IPS-NIHi11 (cell line): Measurements from ENCODE around the gene KRT83.
"Not testable (repeated sequence)": the region's sequence is repeated elsewhere in the genome, so short reads cannot be mapped to it uniquely, and the experiment has no call there.

ENCODE experiments used
- DNase-seq: peaks from one replicate; pipeline ENCODE4 v3.0.0; 2012; ENCODE audit warnings: mixed read lengths, low spot score

Gene KRT83

DNA sequence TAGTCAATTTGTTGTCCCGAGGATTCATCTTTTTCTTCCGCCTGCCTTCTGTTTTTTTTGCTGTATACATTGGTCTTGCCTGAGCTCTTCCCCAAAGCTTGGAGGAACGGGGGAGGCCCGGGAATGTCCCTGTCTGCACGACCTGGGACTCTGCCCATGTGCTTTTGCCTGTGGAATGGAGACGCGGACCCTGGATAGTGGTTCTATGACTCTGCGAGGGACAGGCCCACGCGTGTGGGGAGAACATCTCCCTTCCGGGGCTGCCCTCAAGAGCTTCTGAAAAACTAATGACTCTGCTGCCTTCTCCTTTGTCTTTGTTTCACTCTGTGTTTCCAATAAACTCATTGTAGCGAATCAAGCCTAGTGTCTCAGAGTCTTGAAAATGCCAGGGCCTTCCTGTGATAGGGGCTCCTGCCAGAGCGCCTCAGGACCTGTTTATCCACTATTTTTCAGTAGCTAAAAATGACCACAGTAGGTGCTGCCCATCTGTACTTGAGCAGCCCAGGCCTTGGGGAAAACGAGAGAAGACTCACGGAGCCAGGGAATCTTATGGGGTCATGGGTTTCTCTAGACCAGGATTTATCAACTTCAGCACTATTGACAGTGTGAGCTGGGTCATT is 12.3 kb downstream of the KRT83 start:
- no peak for DNase-seq

DNA sequence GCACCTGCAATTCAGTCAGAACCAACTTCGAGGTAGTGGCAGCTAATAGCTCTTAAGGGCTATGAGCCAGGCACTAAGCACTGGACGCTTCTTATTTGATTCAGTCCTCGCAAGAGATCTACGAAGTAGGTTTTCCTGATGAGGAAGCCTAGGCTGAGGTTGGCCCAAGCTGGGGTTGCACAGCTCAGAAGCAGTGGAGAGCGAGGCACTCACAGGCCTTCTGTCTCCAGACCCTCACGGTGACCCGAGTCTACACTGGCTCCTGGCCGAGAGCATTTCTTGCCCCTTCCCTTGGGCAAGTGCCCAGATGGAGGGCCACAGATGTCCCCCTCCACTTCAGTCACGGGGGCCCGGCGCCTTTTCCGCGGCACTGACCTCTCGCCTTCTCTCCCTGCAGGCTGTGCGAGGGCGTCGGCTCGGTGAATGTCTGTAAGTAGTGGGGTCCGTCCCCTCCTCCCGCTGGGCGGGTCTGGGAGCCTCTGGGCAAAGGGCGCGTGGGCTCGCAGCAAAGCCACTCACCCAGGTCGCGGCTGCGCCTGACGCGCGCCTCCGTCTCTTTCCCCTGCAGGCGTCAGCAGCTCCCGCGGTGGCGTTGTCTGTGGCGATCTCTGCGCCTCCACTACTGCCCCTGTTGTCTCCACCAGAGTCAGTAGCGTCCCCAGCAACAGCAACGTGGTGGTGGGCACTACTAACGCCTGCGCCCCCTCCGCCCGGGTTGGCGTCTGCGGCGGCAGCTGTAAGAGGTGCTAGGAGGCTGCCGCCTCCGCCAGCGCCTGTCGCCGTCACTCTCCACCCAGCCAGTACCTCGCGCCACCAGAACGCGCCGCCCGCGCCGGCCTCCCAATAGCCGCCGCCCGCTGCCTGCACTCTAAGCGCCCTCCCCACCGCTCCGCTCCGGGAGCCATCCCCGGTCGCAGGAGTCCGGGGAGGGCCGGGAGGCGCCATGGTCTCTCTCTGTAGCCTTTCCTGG is 13.1 kb downstream of the KRT83 start:
- peak; percentile 88 for DNase-seq

DNA sequence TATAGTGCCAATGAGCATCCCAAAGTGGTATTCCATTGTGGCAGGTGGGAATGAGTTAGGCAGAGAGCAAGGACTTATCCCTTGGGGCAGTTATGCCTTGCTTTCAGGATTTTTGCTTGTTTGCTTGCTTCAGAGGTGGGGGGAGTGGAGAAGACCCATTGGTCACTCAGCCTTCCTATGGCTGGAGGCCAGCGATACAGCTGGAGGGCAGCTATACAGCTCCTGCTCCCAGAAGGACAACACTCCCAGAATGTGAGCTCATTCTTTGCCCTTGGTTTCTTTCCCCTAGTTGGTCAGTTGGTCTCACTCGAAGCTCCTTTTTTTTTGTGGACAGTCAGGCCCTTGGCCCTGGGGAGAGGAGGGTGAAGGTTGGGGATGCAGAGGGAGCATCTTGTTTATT is 14.5 kb downstream of the KRT83 start:
- no peak for DNase-seq

DNA sequence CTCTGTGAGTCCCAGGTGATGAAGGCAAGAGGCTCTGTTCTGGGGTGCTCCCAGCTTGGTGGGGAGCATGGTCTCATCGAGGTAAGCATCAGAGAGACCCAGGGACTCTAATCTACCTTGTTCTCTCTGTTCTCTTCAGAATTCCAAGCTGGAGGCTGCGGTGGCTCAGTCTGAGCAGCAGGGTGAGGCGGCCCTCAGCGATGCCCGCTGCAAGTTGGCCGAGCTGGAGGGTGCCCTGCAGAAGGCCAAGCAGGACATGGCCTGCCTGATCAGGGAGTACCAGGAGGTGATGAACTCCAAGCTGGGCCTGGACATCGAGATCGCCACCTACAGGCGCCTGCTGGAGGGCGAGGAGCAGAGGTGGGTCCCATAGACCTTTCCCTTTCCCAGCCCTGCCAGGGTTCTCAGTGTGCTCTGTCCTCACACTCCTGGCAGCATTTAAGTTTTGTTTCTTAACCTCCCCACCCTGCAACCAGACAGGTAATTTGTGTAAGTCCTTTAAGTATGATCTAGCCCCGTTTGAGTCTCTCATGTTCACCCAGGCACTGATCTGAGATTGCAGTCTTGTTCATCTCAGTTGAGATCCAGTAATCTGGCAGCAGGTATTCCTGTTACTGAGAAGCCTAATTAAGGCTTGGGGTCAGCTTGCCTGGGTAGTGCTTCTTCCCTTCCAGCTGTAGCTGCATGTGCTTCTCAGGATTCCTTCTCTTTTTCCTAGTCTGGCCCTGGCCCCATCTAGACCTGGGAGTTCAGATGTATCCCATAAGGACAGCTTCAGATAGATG is 15.1 kb downstream of the KRT83 start:
- DNase-seq: peak; percentile 43

DNA sequence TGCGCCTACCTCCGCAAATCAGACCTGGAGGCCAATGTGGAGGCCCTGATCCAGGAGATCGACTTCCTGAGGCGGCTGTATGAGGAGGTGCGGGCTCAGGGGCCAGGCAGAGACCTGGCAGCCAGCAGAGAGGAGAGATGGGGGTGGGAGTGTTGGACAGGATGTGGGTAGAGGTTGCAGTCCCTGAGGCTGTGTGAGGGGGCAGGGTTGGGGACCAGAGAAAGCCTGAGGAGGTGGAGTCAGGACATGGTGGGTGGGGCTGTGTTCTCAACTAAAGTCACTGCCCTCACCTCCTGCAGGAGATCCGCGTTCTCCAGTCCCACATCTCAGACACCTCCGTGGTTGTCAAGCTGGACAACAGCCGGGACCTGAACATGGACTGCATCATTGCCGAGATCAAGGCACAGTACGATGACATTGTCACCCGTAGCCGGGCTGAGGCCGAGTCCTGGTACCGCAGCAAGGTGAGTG is 16.2 kb downstream of the KRT83 start:
- not testable (repeated sequence) for DNase-seq

DNA sequence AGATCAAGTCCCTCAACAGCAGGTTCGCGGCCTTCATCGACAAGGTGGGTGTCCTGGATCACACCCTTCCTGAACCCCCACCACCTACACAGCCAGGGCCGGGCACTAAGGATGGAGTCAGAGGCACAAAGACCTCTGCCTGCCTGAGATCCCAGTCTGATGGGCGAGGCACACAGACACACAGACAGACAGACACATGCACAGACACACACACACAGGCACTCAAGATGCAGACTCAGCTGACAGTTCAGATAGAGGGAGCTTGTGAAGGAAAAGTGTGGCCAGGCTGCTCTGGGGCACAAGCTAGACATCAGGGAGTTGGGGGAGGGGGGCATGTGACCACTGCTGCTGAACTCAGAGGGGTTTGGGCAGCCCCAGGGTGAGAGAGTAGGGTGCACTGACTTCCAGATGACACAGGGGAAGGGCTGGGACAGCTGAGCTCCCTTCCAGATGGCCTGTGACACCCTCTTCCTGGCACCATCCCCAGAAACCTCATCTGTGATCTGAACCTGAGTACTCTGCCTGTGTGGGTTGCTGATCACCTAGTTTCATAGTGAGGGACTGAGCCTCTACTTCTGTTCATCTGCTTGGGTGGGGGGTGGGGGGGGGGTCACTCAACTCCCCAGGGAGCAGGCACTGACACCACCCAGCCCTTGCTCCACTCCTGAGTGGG is 18.8 kb downstream of the KRT83 start:
- DNase-seq: not testable (repeated sequence)

DNA sequence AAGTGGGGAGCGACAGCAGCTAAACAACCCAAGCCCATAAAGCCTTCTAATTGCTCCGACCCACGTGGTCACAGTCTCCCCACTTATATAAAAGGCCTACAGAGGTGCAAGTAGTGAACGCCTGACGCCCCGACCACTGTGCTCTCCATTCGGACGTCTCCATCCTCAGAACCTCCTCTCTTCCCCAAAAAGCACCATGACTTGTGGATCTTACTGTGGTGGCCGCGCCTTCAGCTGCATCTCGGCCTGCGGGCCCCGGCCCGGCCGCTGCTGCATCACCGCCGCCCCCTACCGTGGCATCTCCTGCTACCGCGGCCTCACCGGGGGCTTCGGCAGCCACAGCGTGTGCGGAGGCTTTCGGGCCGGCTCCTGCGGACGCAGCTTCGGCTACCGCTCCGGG is 19.5 kb downstream of the KRT83 start:
- not testable (repeated sequence) for DNase-seq

DNA sequence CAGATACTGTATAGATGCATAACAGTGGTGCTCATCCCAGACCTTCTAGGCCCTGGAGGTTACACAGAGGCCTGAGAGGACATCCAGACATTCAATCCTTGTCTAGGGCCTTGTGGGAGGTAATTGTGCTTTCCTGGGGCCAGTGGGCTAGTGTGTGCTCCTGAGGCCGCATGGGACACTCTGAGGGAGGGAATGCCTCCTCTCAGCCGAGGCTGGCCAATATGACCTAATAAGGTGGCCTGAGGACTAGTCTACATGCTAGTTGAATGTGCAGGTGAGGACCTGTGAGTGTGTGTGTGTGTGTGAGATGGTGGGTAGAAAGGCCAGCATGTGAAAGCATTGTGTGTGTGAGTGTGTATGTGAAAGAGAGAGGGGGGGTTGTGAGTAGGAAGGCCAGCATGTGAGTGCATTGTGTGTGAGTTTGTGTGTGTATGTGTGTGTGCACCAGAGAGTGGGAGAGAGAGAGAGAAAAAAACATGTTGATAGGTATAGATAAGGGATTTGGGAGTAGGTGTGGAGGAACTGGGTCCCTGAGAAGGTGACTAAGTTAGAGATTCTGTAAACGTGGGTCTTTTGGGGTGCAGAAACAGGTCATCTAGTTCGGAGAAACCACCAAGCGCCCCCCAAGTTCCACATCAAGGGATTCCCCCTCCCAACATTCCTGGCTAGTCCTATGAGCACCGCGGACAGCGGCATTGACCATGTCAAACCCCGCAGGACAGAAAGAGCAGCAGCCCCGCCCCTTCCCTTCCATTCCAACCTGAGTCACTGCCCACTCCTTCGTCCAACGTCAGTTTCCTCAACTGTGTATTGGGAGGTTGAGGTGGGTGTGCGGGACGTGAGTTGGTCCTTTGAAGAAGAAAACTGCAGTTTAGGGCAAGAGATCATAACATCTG is 20.2 kb downstream of the KRT83 start:
- DNase-seq: peak; percentile 76

DNA sequence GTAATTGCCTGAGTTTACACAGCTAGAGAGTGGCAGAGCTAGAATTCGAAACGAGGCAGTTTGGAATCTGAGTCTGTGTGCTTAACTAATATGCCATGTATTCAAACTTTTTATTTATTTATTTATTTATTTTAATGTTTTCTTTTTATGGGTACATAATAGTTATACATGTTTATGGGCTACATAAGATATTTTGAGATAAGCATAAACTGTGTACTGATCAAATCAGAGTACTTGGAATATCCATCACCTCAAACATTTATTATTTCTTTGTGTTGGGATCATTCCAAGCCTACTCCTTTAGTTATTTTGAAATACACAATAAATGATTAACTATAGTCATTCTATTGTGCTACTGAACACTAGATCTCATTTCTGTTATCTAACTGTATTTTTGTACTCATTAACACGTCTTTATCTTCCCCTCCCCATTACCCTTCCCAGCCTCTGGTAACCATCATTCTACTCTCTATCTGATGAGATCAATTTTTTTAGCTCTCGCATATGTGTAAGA is 22.5 kb downstream of the KRT83 start:
- DNase-seq: no peak

DNA sequence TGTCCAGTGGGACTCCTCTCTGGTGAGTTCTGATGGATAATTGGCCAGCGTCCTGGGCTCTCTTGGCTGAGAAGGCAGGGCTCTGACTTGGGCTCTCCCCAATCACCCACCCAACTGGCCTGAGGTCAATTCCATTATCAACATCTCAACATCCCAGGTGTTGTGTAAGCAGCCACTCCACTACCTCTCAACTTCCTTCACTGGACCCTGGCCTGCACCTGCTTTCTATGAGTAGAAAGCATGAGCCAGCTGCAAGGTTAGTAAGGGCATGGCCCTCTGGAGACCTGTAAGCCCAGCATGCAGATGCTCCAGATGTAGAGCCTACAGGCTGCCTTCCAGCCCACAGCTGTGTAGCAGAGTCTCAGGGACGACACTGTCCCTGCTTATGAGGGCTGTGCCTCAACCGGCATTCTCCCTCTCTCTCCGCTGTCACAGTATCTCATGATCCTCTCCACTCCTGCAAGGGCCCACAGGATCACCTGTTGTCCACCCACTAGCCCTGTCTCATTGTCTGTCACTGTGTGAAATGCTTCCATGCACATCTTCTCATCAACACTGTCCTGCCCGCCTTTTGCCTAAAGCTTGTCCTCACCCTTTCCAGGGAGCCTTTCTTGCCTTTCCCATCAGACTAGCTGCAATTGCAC is 24.5 kb downstream of the KRT83 start:
- DNase-seq: no peak

DNA sequence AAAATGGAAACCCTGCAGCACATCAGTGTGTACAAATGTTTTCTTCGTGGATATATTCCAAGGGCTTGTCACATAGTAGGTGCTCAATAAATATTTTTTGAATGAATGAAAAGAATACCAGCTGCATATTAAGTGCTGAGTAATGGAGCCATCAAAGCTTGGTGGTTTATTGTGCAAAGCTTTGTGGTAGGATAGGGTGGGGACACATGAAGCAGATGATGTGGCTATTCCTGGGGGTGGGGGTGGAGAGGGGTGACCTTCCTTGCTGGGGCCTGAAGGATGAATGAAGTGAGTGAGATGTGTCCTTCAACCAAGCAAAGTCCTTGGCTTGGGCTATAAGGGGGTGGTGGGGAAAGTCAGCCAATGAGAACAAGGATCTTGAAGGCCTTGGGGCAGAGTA is 25.5 kb downstream of the KRT83 start:
- no peak for DNase-seq

DNA sequence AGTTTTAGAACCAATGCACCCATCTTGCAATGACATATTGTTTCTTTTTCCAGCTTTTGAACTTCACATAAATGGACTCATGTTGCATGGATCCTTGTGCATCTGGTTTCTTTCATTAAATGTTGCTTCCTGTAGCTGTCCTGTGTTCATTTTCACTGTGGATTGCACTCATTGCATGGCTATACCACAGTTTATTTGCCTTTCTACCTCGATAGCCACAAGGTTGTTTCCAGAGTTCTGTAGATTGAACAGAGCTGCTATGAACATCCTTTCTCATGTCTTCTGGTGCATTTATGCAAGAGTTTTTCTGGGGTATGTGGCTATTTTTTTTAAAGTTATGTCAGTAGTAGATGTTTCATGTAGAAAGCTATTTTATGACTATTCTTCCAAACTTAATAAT is 26.4 kb downstream of the KRT83 start:
- DNase-seq: no peak

DNA sequence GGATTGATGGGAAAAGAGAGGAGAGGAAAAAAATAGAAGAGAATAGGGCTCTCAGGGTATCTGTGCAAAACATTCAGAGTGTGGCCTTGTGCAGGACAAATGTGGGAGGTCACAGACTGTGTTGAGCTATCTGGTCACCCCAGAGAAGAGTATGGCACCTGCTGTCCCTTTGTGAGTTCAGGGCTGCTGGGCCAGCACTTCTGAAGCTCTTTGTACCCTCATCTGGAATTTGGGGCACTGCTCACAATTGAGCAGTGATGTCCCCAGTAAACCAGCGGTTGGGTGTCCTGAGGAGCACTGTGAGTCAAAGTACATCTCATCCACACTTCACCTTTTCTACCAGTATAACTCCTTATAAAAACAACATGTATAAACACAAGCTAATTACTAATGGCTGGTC is 27.3 kb downstream of the KRT83 start:
- no peak for DNase-seq

DNA sequence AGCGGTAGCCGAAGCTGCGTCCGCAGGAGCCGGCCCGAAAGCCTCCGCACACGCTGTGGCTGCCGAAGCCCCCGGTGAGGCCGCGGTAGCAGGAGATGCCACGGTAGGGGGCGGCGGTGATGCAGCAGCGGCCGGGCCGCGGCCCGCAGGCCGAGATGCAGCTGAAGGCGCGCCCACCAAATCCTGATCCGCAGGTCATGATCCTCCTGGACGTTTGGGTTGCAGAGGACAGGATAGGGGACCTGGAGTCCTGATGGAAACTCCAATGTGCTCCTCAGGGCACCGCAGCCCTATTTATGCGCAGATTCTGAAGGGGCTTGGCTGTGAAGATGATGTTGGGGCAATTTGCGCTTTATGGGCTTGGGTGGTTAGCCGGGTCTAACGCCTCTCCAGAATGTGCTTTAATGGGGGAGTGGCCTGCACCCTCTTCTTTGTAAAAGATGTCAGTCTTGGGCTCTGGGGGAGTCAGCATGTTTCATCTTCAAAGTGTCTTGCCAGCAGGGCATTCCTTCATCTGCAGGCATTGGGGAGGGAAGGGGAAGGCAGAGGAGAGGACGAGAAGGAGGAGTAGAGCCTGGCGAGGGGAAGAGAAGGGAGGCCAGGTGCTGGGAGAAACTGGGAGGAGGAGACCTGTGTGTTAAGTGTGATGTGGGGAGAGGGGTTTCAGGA is 29.8 kb downstream of the KRT83 start, which contains the start of gene KRT81:
KRT81 (minus strand) TSS at position 268 of the 669 bp plus-strand sequence; CDS start at position 199, 69 bp downstream.
- no peak for DNase-seq

DNA sequence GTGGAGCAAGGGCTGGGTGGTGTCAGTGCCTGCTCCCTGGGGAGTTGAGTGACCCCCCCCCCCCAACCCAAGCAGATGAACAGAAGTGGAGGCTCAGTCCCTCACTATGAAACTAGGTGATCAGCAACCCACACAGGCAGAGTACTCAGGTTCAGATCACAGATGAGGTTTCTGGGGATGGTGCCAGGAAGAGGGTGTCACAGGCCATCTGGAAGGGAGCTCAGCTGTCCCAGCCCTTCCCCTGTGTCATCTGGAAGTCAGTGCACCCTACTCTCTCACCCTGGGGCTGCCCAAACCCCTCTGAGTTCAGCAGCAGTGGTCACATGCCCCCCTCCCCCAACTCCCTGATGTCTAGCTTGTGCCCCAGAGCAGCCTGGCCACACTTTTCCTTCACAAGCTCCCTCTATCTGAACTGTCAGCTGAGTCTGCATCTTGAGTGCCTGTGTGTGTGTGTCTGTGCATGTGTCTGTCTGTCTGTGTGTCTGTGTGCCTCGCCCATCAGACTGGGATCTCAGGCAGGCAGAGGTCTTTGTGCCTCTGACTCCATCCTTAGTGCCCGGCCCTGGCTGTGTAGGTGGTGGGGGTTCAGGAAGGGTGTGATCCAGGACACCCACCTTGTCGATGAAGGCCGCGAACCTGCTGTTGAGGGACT is 30.6 kb downstream of the KRT83 start:
- DNase-seq: not testable (repeated sequence)

DNA sequence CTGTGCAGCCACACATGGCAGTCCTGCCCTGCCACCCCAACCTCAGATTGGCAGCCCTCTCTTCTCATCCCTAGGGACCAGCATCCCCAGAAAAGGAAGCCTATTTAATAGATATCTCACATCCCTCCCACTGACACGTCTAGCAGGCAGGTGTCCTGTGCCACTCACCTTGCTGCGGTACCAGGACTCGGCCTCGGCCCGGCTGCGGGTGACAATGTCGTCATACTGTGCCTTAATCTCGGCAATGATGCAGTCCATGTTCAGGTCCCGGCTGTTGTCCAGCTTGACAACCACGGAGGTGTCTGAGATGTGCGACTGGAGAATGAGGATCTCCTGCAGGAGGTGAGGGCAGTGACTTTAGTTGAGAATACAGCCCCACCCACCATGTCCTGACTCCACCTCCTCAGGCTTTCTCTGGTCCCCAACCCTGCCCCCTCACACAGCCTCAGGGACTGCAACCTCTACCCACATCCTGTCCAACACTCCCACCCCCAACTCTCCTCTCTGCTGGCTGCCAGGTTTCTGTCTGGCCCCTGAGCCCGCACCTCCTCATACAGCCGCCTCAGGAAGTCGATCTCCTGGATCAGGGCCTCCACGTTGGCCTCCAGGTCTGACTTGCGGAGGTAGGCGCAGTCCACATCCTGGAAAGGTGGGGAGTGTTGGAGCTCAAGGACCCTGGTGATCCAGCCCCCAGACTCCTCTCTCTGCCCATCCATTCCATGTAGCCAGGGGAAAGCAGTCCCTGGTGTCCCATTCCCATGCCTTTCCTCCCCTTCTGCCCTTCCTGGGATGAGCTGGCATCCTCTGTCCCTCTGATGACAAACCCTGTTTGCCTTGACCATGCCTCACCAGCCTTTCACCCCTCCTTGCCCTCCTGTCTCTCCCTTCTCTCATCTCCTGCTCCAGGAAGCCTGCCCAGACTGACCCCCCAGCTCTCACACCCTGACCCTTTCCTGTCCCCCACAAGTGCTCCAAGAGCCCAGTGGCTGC is 33.1 kb downstream of the KRT83 start:
- not testable (repeated sequence) for DNase-seq
